Chondrocyte (in vitro differentiated cells): Measurements from ENCODE around the gene PITX3. TPM values are rescaled to one million over a fixed set of nuclear protein-coding genes. Genes with fewer than 3 reads are reported as not detected.

Experiments used
- DNase-seq: peaks from one replicate; pipeline ENCODE4 v3.0.0; 2021; ENCODE audit warnings: mixed read lengths, low spot score
- H3K27ac Mint-ChIP-seq: one replicate; pipeline ENCODE4 v1.8.0; 2021; ENCODE audit warnings: mild to moderate bottlenecking, moderate library complexity, mixed read lengths; ENCODE audit not compliant: unreplicated experiment
- H3K27me3 Mint-ChIP-seq: 2 replicates; pipeline ENCODE4 v1.8.0; 2021; ENCODE audit warnings: low read depth, mixed read lengths
- H3K36me3 Mint-ChIP-seq: 2 replicates; pipeline ENCODE4 v1.8.0; 2021; ENCODE audit warnings: low read depth, mixed read lengths
- H3K4me1 Mint-ChIP-seq: 2 replicates; pipeline ENCODE4 v1.8.0; 2021; ENCODE audit warnings: low read depth, mild to moderate bottlenecking, mixed read lengths
- H3K4me3 Mint-ChIP-seq: one replicate; pipeline ENCODE4 v1.8.0; 2021; ENCODE audit warnings: mild to moderate bottlenecking, moderate library complexity, mixed read lengths; ENCODE audit not compliant: unreplicated experiment
- H3K9me3 Mint-ChIP-seq: 2 replicates; pipeline ENCODE4 v1.8.0; 2021; ENCODE audit warnings: low read depth, mixed read lengths
- CTCF ChIP-seq: fragments of 200-600 bp; sonication (generic); IDR thresholded peaks from 2 replicates; pipeline ENCODE4 v1.5.0; 2021; ENCODE audit warnings: antibody characterized with exemption, mild to moderate bottlenecking, moderate library complexity
- total RNA-seq: library from RNA; stranded (reverse); gene quantifications from 3 replicates; pipeline ENCODE4 v1.2.1, GENCODE V29; 2021

The PITX3 gene
- total RNA-seq, 1 donor from 2014 or later, result not detected

DNA sequence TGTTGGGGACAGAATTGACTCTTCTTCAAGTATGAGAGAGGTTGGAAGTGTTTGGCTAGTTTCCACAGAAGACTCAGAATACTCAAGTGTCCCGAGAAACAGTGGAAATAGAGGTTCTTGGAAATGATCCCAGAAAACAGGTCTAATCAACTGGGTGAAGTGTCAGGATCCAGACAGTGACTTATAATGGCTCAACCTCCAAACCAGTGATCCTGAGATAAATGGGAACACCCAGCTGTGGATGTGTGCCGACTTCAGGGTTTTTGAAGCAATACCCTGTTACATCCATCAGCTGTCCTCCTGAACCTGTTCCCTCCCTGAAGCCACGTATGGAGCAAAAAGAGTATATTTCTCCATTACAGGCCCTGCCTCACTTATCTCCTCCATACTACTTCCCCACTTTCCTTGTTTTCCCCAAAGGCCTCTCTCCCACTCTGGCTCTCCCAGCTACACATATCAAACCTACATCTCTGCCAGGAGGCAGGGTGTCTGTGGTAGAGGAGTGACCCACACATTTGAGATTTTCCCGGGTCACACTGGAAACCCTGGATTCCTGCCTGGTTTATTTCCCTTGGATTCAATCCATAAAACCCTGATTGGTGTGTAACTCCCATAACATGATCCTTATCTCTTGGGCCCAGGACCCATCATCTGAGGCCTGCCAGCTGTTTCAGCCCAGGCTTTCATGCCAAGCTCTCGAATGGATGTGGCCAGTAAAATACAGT lies 32.8 kb downstream of the PITX3 start:
- Mint-ChIP-seq H3K4me1 (peaks cover 4% of the 10 kb centered on the region), H3K27ac (no peak overlapping the region), H3K36me3 (no peaks in the 10 kb centered on the region), H3K27me3 (peaks cover 2% of the 10 kb centered on the region), H3K9me3 (no peaks in the 10 kb centered on the region), H3K4me3 (no peak overlapping the region)
- no peak for DNase-seq
- no peak for TF ChIP-seq CTCF

- no peak overlapping the region for H3K4me3 Mint-ChIP-seq
- H3K4me1 Mint-ChIP-seq, result no peaks in the 10 kb centered on the region
- TF ChIP-seq CTCF, result no peak
- no peaks in the 10 kb centered on the region for H3K9me3 Mint-ChIP-seq
- DNase-seq, result no peak
- H3K27me3 Mint-ChIP-seq, result peaks cover 10% of the 10 kb centered on the region
- H3K27ac Mint-ChIP-seq, result no peak overlapping the region
- peaks cover 5% of the 10 kb centered on the region for H3K36me3 Mint-ChIP-seq
These were observed 38.9 kb downstream of the PITX3 start for GRCh38 chr10:102202386-102202785.

- Mint-ChIP-seq H3K27me3 (peaks cover 17% of the 10 kb centered on the region), H3K27ac (no peak overlapping the region), H3K4me3 (no peak overlapping the region), H3K36me3 (peaks cover 5% of the 10 kb centered on the region), H3K9me3 (no peaks in the 10 kb centered on the region), H3K4me1 (no peaks in the 10 kb centered on the region)
- no peak for TF ChIP-seq CTCF
- DNase-seq, result no peak
These were observed 40.3 kb downstream of the PITX3 start for GRCh38 chr10:102200751-102201640.

- Mint-ChIP-seq H3K4me3 (no peak overlapping the region), H3K36me3 (peaks cover 5% of the 10 kb centered on the region), H3K9me3 (no peaks in the 10 kb centered on the region), H3K27me3 (peaks cover 19% of the 10 kb centered on the region), H3K4me1 (no peaks in the 10 kb centered on the region), H3K27ac (no peak overlapping the region)
- TF ChIP-seq CTCF, result no peak
- DNase-seq, result no peak
These were observed 43.3 kb downstream of the PITX3 start for GRCh38 chr10:102198027-102198426.

DNA sequence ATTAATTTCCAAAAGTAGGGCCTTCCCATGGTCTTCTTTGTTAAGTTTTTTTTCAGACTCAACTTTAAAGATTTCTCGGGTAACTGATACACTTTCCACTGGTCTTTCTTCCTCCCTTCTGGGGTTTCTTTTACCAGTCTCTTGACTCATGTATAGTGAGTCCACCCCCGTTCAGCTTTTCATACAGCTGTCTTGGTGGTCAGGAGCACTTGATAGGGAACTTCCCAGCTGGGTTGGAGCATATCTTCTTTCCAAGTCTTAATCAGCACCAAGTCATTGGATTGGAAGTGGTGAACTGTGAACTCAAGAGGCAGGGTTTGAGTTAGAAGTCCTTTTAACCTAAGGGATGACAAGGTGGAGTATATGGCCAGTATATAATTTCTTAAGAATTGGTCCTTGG lies 44.4 kb downstream of the PITX3 start:
- Mint-ChIP-seq H3K27ac (no peak overlapping the region), H3K9me3 (peaks cover 3% of the 10 kb centered on the region), H3K36me3 (peaks cover 4% of the 10 kb centered on the region), H3K4me1 (no peaks in the 10 kb centered on the region), H3K27me3 (peaks cover 11% of the 10 kb centered on the region), H3K4me3 (no peak overlapping the region)
- TF ChIP-seq CTCF, result no peak
- no peak for DNase-seq
